GM12878 (cell line): Measurements from ENCODE around the gene HACD3.

Source experiments
- CTCF ChIP-seq, 3 experiments: IDR thresholded peaks in 2 of 3; conservative IDR thresholded peaks in 1 of 3; 2 replicates each; pipeline ENCODE4 v1.5.1; 2011; ENCODE audit warnings: low read depth in 3 of 3, low read length in 3 of 3, mild to moderate bottlenecking in 3 of 3, control low read depth in 2 of 3, moderate library complexity in 2 of 3, inconsistent platforms in 1 of 3, mixed read lengths in 1 of 3; ENCODE audit not compliant: control insufficient read depth in 2 of 3, insufficient read depth in 1 of 3; ENCODE audit errors: extremely low read depth in 1 of 3
- ESRRA ChIP-seq: IDR thresholded peaks from 2 replicates; pipeline ENCODE4 v1.6.1; 2012; ENCODE audit warnings: mild to moderate bottlenecking, low read length, improper control_type of control experiment
- MXI1 ChIP-seq: fragments of 150-350 bp; IDR thresholded peaks from 2 replicates; pipeline ENCODE4 v1.6.1; 2011; ENCODE audit warnings: low read depth, mild to moderate bottlenecking, inconsistent platforms, low read length, improper control_type of control experiment
- NR2C2 ChIP-seq: IDR thresholded peaks from 2 replicates; pipeline ENCODE4 v1.6.1; 2011; ENCODE audit warnings: borderline replicate concordance, low read depth; ENCODE audit not compliant: control insufficient read depth, insufficient read length
- STAT1 ChIP-seq: fragments of 450-650 bp; conservative IDR thresholded peaks from 2 replicates; pipeline ENCODE4 v1.6.1; 2014; ENCODE audit warnings: antibody characterized with exemption, mild to moderate bottlenecking

- TF ChIP-seq MXI1 = no peak
- TF ChIP-seq CTCF (IDR thresholded peaks at IDR 0.05 in 2 of 3, conservative IDR thresholded peaks at IDR 0.05 in 1 of 3; ENCODE audit: control insufficient read depth in 2 of 3, extremely low read depth in 1 of 3, insufficient read depth in 1 of 3, low read depth in 3 of 3, low read length in 3 of 3) = no peak
- no peak for TF ChIP-seq ESRRA
- no peak for TF ChIP-seq NR2C2
- TF ChIP-seq STAT1 = no peak
Measured at GRCh38 chr15:65540314-65540713, 10.1 kb downstream of the HACD3 start.
